ENCODE results near the gene ADD2. TPM values are rescaled to one million over a fixed set of nuclear protein-coding genes. Genes with fewer than 3 reads are reported as not detected.

The ADD2 gene
- total and polyA plus RNA-seq, 2 experiments from 2014 or later = 34.6 to 223 TPM

DNA sequence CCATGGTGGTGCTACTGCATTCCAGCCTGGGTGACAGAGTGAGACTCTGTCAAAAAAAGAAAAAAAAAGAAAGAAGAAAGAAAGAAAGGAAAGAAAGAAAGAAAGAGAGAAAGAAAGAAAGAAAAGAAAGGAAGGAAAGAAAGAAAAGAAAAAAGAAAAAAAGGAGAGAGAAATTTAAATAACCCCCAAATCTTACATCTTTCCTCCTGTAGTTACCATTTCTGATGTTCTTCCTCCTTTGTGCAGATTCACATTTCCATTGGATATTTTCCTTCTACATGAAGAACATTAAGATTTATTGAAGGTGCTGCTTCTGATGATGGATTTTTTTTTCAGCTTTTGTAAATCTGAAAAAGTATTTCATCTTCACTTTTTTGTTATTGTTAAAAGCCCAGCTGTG is 117.0 kb downstream of the ADD2 start (continued):
- TF ChIP-seq, protein P1, sequence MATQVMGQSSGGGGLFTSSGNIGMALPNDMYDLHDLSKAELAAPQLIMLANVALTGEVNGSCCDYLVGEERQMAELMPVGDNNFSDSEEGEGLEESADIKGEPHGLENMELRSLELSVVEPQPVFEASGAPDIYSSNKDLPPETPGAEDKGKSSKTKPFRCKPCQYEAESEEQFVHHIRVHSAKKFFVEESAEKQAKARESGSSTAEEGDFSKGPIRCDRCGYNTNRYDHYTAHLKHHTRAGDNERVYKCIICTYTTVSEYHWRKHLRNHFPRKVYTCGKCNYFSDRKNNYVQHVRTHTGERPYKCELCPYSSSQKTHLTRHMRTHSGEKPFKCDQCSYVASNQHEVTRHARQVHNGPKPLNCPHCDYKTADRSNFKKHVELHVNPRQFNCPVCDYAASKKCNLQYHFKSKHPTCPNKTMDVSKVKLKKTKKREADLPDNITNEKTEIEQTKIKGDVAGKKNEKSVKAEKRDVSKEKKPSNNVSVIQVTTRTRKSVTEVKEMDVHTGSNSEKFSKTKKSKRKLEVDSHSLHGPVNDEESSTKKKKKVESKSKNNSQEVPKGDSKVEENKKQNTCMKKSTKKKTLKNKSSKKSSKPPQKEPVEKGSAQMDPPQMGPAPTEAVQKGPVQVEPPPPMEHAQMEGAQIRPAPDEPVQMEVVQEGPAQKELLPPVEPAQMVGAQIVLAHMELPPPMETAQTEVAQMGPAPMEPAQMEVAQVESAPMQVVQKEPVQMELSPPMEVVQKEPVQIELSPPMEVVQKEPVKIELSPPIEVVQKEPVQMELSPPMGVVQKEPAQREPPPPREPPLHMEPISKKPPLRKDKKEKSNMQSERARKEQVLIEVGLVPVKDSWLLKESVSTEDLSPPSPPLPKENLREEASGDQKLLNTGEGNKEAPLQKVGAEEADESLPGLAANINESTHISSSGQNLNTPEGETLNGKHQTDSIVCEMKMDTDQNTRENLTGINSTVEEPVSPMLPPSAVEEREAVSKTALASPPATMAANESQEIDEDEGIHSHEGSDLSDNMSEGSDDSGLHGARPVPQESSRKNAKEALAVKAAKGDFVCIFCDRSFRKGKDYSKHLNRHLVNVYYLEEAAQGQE (IDR thresholded peaks at IDR 0.05; ENCODE audit: unreplicated experiment) = no peak
- TF ChIP-seq STAT1 (IDR thresholded peaks at IDR 0.05; ENCODE audit: unreplicated experiment) (no peak), ZNF114 (CRISPR knock-in tag; IDR thresholded peaks at IDR 0.05) (no peak), EZH2phosphoT487 (IDR thresholded peaks at IDR 0.05; ENCODE audit: unreplicated experiment) (no peak), CTCF (conservative IDR thresholded peaks at IDR 0.05; ENCODE audit: low read depth in 2 of 2) (no peak), CREB1 (CRISPR knock-in tag; IDR thresholded peaks at IDR 0.05; ENCODE audit: low read depth) (no peak), JUNB (IDR thresholded peaks at IDR 0.05; ENCODE audit: unreplicated experiment) (no peak)
- TF ChIP-seq, protein P2, sequence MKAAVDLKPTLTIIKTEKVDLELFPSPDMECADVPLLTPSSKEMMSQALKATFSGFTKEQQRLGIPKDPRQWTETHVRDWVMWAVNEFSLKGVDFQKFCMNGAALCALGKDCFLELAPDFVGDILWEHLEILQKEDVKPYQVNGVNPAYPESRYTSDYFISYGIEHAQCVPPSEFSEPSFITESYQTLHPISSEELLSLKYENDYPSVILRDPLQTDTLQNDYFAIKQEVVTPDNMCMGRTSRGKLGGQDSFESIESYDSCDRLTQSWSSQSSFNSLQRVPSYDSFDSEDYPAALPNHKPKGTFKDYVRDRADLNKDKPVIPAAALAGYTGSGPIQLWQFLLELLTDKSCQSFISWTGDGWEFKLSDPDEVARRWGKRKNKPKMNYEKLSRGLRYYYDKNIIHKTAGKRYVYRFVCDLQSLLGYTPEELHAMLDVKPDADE (IDR thresholded peaks at IDR 0.05) = no peak

- no peak overlapping the region for H3K4me3 Mint-ChIP-seq
- no peaks in the 10 kb centered on the region for H3K9me3 Mint-ChIP-seq
- H3K27ac ChIP-seq (ENCODE audit: low read depth) = no peak overlapping the region
- no peak overlapping the region for H3K27ac Mint-ChIP-seq
- H4K20me1 ChIP-seq (replicated peaks; ENCODE audit: insufficient read depth) = no peaks in the 10 kb centered on the region
- H2AFZ ChIP-seq = no peak overlapping the region
- peaks cover 28% of the 10 kb centered on the region for H3K27me3 ChIP-seq (ENCODE audit: insufficient read depth)
- DNase-seq (ENCODE audit: low spot score) (no peak), ATAC-seq (no peak)
- H3K79me2 ChIP-seq (replicated peaks; ENCODE audit: insufficient read depth) = no peaks in the 10 kb centered on the region
- H3K36me3 ChIP-seq (ENCODE audit: insufficient read depth) = no peaks in the 10 kb centered on the region
- H3K4me1 Mint-ChIP-seq = no peaks in the 10 kb centered on the region; the same call in 2 of the 3 replicates
- TF ChIP-seq, protein P1 (IDR thresholded peaks at IDR 0.05; ENCODE audit: unreplicated experiment) = no peak
- TF ChIP-seq JUNB (IDR thresholded peaks at IDR 0.05; ENCODE audit: unreplicated experiment) (no peak), CREB1 (CRISPR knock-in tag; IDR thresholded peaks at IDR 0.05; ENCODE audit: low read depth) (no peak), ZNF114 (CRISPR knock-in tag; IDR thresholded peaks at IDR 0.05) (no peak), NANOG (IDR thresholded peaks at IDR 0.05; ENCODE audit: borderline replicate concordance) (no peak), CTCF (conservative IDR thresholded peaks at IDR 0.05; ENCODE audit: low read depth in 2 of 2) (no peak), EZH2phosphoT487 (IDR thresholded peaks at IDR 0.05; ENCODE audit: unreplicated experiment) (no peak)
- peaks cover 5% of the 10 kb centered on the region; the same call in 1 of the 2 replicates for H3K4me1 ChIP-seq (ENCODE audit: insufficient read depth)
- H3K27me3 Mint-ChIP-seq (ENCODE audit: insufficient read depth, low read depth, poor library complexity) = peaks cover 11% of the 10 kb centered on the region
- H3K9me2 ChIP-seq (ENCODE audit: insufficient read depth) = no peaks in the 10 kb centered on the region
- no peak overlapping the region for H3K4me3 ChIP-seq
- no peak overlapping the region for H3K4me2 ChIP-seq
- H3F3A ChIP-seq (replicated peaks; ENCODE audit: low read depth) = no peaks in the 10 kb centered on the region
- no peaks in the 10 kb centered on the region for H3K36me3 Mint-ChIP-seq (ENCODE audit: low read depth)
These were observed 119.0 kb downstream of the ADD2 start for GRCh38 chr2:70648961-70649360.

Measured in GM23338 (cell line).